K562 (cell line): Measurements from ENCODE around the gene LYPD6B. TPM values are rescaled to one million over a fixed set of nuclear protein-coding genes. Genes with fewer than 3 reads are reported as not detected.

ENCODE experiments used
- ATAC-seq: fragments of 200-7000 bp; cut with Tn5 transposase; 3 replicates; pipeline ENCODE4 v1.9.1; 2020; ENCODE audit warnings: moderate library complexity
- BruUV-seq: library from RNA; stranded (reverse); fragments of 400-500 nt; replicated peaks from 2 replicates; lab custom pipeline; 2021; lab: Mats Ljungman, UMichigan
- CTCF ChIA-PET: fragments of 300-600 bp; formaldehyde crosslinking; extraction: SDS; loops from one replicate; lab custom pipeline; 2021; ENCODE audit warnings: low intra/inter-chr PET ratio; lab: Yijun Ruan, JAX
- POLR2A ChIA-PET: fragments of 300-600, 350-650 bp; sonication (Branson Sonifier 250); formaldehyde crosslinking; extraction: SDS; loops from one replicate; lab custom pipeline; 2021; ENCODE audit warnings: antibody characterized with exemption, inconsistent platforms; lab: Yijun Ruan, JAX
- DNase-seq, 4 experiments: peaks; one replicate each; pipeline versions ENCODE4 v3.0.0 to v3.0.0-alpha.2; 2011 to 2018; ENCODE audit warnings: low spot score in 3 of 4, mixed read lengths in 3 of 4; ENCODE audit errors: extremely low read depth in 1 of 4
- FAIRE-seq: peaks from 2 replicates; lab custom pipeline; 2011; peaks lifted over from hg19 to GRCh38; lab: Jason Lieb, UNC
- H2AFZ ChIP-seq: 2 replicates; pipeline ENCODE4 v1.6.0; 2011; ENCODE audit warnings: low read depth, low read length, control low read depth, inconsistent platforms
- H3K27ac ChIP-seq: fragments of 200-600 bp; 3 replicates; pipeline ENCODE4 v1.8.0; 2011; ENCODE audit warnings: low read depth, mild to moderate bottlenecking, control low read depth, inconsistent platforms, low read length, moderate library complexity, mixed read lengths; ENCODE audit errors: extremely low read depth
- H3K27me3 ChIP-seq, 2 experiments: fragments of 300-600 bp in 1 of 2; 2 replicates in 1 of 2; 3 replicates in 1 of 2; pipeline versions ENCODE4 v1.6.0 to v1.8.0; 2011; ENCODE audit warnings: inconsistent platforms in 2 of 2, low read length in 2 of 2, mild to moderate bottlenecking in 1 of 2, mixed read lengths in 1 of 2, moderate library complexity in 1 of 2; ENCODE audit not compliant: control insufficient read depth in 2 of 2, insufficient read depth in 2 of 2
- H3K36me3 ChIP-seq: fragments of 300-600 bp; 3 replicates; pipeline ENCODE4 v1.8.0; 2011; ENCODE audit warnings: mild to moderate bottlenecking, low read length, inconsistent platforms; ENCODE audit not compliant: control insufficient read depth, insufficient read depth
- H3K4me1 ChIP-seq, 2 experiments: fragments of 200-600 bp in 1 of 2; replicated peaks in 1 of 2; 2 replicates in 1 of 2; 3 replicates in 1 of 2; pipeline versions ENCODE4 v1.5.1 to v1.8.0; 2011; ENCODE audit warnings: inconsistent platforms in 2 of 2, low read length in 2 of 2, mild to moderate bottlenecking in 1 of 2, mixed read lengths in 1 of 2, moderate library complexity in 1 of 2; ENCODE audit not compliant: control insufficient read depth in 2 of 2, insufficient read depth in 2 of 2
- H3K4me2 ChIP-seq: 2 replicates; pipeline ENCODE4 v1.6.1; 2011; ENCODE audit warnings: low read length, control low read depth, inconsistent platforms, mixed read lengths; ENCODE audit not compliant: insufficient read depth
- H3K4me3 ChIP-seq: fragments of 200-600 bp; sonication (generic), shearing (Covaris generic); 2 replicates; pipeline ENCODE4 v1.5.1; 2016; ENCODE audit warnings: control low read depth, inconsistent platforms
- H3K79me2 ChIP-seq: fragments of 200-600 bp; 3 replicates; pipeline ENCODE4 v1.8.0; 2011; ENCODE audit warnings: low read length, inconsistent platforms; ENCODE audit not compliant: control insufficient read depth, insufficient read depth
- H3K9ac ChIP-seq, 2 experiments: 2 replicates each; pipeline versions ENCODE4 v1.6.0 to v1.6.1; 2011; ENCODE audit warnings: low read depth in 2 of 2, low read length in 2 of 2, control low read depth in 1 of 2, inconsistent platforms in 1 of 2, mild to moderate bottlenecking in 1 of 2, mixed read lengths in 1 of 2; ENCODE audit not compliant: insufficient read depth in 1 of 2
- H3K9me1 ChIP-seq: one replicate; pipeline ENCODE4 v1.6.0; 2011; ENCODE audit warnings: inconsistent platforms, mild to moderate bottlenecking, low read length, moderate library complexity; ENCODE audit not compliant: control insufficient read depth, insufficient read depth
- H3K9me3 ChIP-seq: replicated peaks from 2 replicates; pipeline ENCODE4 v1.5.1; 2011; ENCODE audit warnings: low read depth, low read length, inconsistent platforms; ENCODE audit not compliant: control insufficient read depth, insufficient read depth
- H4K20me1 ChIP-seq: replicated peaks from 2 replicates; pipeline ENCODE4 v1.6.1; 2011; ENCODE audit warnings: low read length, inconsistent platforms, mixed read lengths; ENCODE audit not compliant: control insufficient read depth, insufficient read depth
- CHD7 ChIP-seq: fragments of 200-600 bp; sonication (generic); IDR thresholded peaks from one replicate; pipeline ENCODE4 v1.6.1; 2012; ENCODE audit warnings: mild to moderate bottlenecking, low read depth, low read length, inconsistent platforms
- GTF2E2 ChIP-seq: fragments of 200-800 bp; sonication (Bioruptor generic); IDR thresholded peaks from 2 replicates; pipeline ENCODE4 v1.6.1; 2016; ENCODE audit warnings: missing genetic modification characterization, missing compliant biosample characterization
- NELFE ChIP-seq: IDR thresholded peaks from 2 replicates; pipeline ENCODE4 v1.6.1; 2011; ENCODE audit warnings: mild to moderate bottlenecking; ENCODE audit not compliant: insufficient read depth, insufficient read length
- NKRF ChIP-seq: fragments of 450-650 bp; IDR thresholded peaks from 2 replicates; pipeline ENCODE4 v1.6.1; 2016; ENCODE audit warnings: borderline replicate concordance
- RAD51 ChIP-seq: fragments of 450-650 bp; IDR thresholded peaks from 2 replicates; pipeline ENCODE4 v1.7.1; 2016; ENCODE audit warnings: low read depth, mild to moderate bottlenecking, borderline replicate concordance
- SMARCA4 ChIP-seq: fragments of 450-650 bp; IDR thresholded peaks from 2 replicates; pipeline ENCODE4 v1.6.1; 2016
- ZNF124 ChIP-seq: sonication (generic); formaldehyde crosslinking; IDR thresholded peaks from 2 replicates; pipeline ENCODE4 v1.8.1; 2022; ENCODE audit warnings: missing genetic modification reagents
- ZNF143 ChIP-seq: sonication (generic); formaldehyde crosslinking; IDR thresholded peaks from 2 replicates; pipeline ENCODE4 v1.9.0; 2022; ENCODE audit warnings: mild to moderate bottlenecking, missing genetic modification reagents
- ZNF316 ChIP-seq: fragments of 450-650 bp; IDR thresholded peaks from 2 replicates; pipeline ENCODE4 v1.6.1; 2016
- WGBS: fragments of 100-300 bp; shearing (Covaris generic); methylation state at CpG from one replicate; pipeline ENCODE4 v1.1.6; 2016; ENCODE audit warnings: low coverage, mixed read lengths; ENCODE audit not compliant: insufficient coverage; ENCODE audit errors: missing lambda C conversion rate; 5-methylcytosine and 5-hydroxymethylcytosine counted together
- in situ Hi-C: fragments of 300-500 bp; cut with MboI; formaldehyde crosslinking; loops from 4 replicates; pipeline ENCODE4 v1.15.0; 2018; ENCODE audit warnings: inconsistent platforms, mixed read lengths
- intact Hi-C: fragments of 100-400 bp; cut with micrococcal nuclease; formaldehyde crosslinking; loops from 2 replicates; pipeline ENCODE4 v1.14.2; 2022
- polyA plus RNA-seq, 8 experiments: library from polyadenylated mRNA; depleted of rRNA in 4 of 8; stranded (reverse) in 5 of 8; unstranded in 3 of 8; fragments of >200 nt; fragmentation: Nextera tagmentation in 2 of 8; fragmentation: Illumina TruSeq in 1 of 8; extraction: Ambion mirVana in 2 of 8; extraction: Trizol in 1 of 8; gene quantifications; 2 replicates each; pipeline versions ENCODE4 v1.2.1 to v1.2.3, GENCODE V29; 2011 to 2014; ENCODE audit warnings: inconsistent platforms in 1 of 8, missing spikeins in 1 of 8
- total RNA-seq, 7 experiments: library from RNA; depleted of rRNA in 6 of 7; stranded (reverse); fragments of >200 nt in 6 of 7; fragmentation: Illumina TruSeq in 2 of 7; extraction: Trizol in 2 of 7; gene quantifications; 2 replicates each; pipeline versions ENCODE4 v1.2.1 to v1.2.3, GENCODE V29; 2011 to 2021; ENCODE audit warnings: low replicate concordance in 1 of 7

LYPD6B gene
- total and polyA plus RNA-seq, 9 of the 15 experiments (the other 6 are each of a cell fraction or from before 2014, with no cell fraction given), result not detected

GRCh38 chr2:149213764-149214493, 175.4 kb downstream of the LYPD6B start:
- intact Hi-C loops, result no loop called here
- TF ChIP-seq ZNF143 (CRISPR knock-in tag) (no peak), ZNF316 (no peak), NKRF (no peak), ZNF124 (no peak), CHD7 (no peak), NELFE (no peak), GTF2E2 (tag) (no peak), SMARCA4 (no peak), RAD51 (no peak)

More at GRCh38 chr2:149213764-149214493, 175.4 kb downstream of the LYPD6B start:
- Histone ChIP-seq H3K79me2 (no peaks in the 10 kb centered on the region), H3K27me3 (no peaks in the 10 kb centered on the region), H3K36me3 (no peaks in the 10 kb centered on the region), H2AFZ (no peak overlapping the region), H3K9me1 (no peaks in the 10 kb centered on the region), H3K4me3 (no peak overlapping the region), H3K4me1 (no peaks in the 10 kb centered on the region), H3K9ac (no peak overlapping the region), H3K9me3 (no peaks in the 10 kb centered on the region), H4K20me1 (no peaks in the 10 kb centered on the region), H3K27ac (no peak overlapping the region), H3K4me2 (no peak overlapping the region)
- ChIA-PET POLR2A (no interaction called here), CTCF (no interaction called here)
- no TSS peak for BruUV-seq
- ATAC-seq (no peak), DNase-seq (no peak), FAIRE-seq (no peak)
- in situ Hi-C loops, result no loop called here
- WGBS, result under 1% methylated on average over 4 of the region's 4 CpGs
